ENCODE measurements around the gene EFCAB5. TPM values are rescaled to one million over a fixed set of nuclear protein-coding genes. Genes with fewer than 3 reads are reported as not detected.

EFCAB5 gene
- polyA plus RNA-seq, 1 of the 3 experiments (the other 2 are of a cell fraction): 0.05 TPM

DNA sequence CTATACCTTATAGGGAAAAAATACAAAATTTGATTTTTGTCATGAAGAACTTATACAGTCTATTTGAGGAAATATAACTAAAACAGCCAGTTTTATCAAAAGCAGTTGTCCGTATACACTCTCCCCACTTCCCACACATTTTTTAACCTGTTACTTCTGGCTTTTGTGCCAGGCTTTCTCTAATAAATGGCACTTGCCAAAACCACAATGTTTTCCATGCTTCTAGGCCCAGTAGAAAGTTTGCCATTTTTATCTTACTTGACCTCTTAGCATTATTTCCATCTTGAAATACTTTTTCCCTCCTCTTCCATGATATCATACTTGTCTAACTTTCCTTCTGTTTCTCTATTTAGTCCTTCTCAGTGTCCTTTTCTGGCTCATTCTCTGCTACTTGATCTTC is 38.8 kb downstream of the EFCAB5 start:
- ChIA-PET CTCF (no interaction called here), POLR2A (no interaction called here)
- 83% methylated on average over 1 of the region's 1 CpG for WGBS (ENCODE audit: low lambda C conversion rate)
- no peak overlapping the region for H3K9ac ChIP-seq
- no peak overlapping the region for H3K4me2 ChIP-seq
- H4K20me1 ChIP-seq (ENCODE audit: insufficient read depth): no peaks in the 10 kb centered on the region
- no peaks in the 10 kb centered on the region for H3K27me3 ChIP-seq (ENCODE audit: insufficient read depth)
- no peak overlapping the region for H2AFZ ChIP-seq (ENCODE audit: low read depth)
- no peak overlapping the region for H3K4me3 ChIP-seq (ENCODE audit: low read depth in 2 of 2, low read length in 1 of 2)
- peaks cover 4% of the 10 kb centered on the region for H3F3A ChIP-seq (replicated peaks; ENCODE audit: insufficient read depth)
- H3K9me3 ChIP-seq: no peaks in the 10 kb centered on the region
- H3K27ac ChIP-seq (ENCODE audit: low read depth in 2 of 2, low read length in 1 of 2): no peak overlapping the region
- TF ChIP-seq CHD2 (IDR thresholded peaks at IDR 0.05; ENCODE audit: low read length, partially characterized antibody) (no peak), NFIC (IDR thresholded peaks at IDR 0.05; ENCODE audit: borderline replicate concordance) (no peak), RCOR1 (IDR thresholded peaks at IDR 0.05; ENCODE audit: low read length) (no peak), EZH2phosphoT487 (IDR thresholded peaks at IDR 0.05; ENCODE audit: borderline replicate concordance, low read depth) (no peak), JUND (IDR thresholded peaks at IDR 0.05) (no peak), EP300 (IDR thresholded peaks at IDR 0.05; ENCODE audit: borderline replicate concordance in 1 of 2, low read depth in 1 of 2, low read length in 1 of 2) (no peak)
- TF ChIP-seq, protein P1, sequence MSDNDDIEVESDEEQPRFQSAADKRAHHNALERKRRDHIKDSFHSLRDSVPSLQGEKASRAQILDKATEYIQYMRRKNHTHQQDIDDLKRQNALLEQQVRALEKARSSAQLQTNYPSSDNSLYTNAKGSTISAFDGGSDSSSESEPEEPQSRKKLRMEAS (IDR thresholded peaks at IDR 0.05; ENCODE audit: low read depth): no peak
- H3K9me2 ChIP-seq: no peaks in the 10 kb centered on the region
- H3K4me1 ChIP-seq (ENCODE audit: control insufficient read depth in 1 of 2, insufficient read depth in 2 of 2, low read depth in 1 of 2, low read length in 1 of 2): peaks cover 0 to 3% of the 10 kb centered on the region in 2 experiments; a peak in 1 of 4 replicates
- no peak for DNase-seq
- H3K36me3 ChIP-seq (replicated peaks in 1 of 2; ENCODE audit: control insufficient read depth in 1 of 2, insufficient read depth in 2 of 2, low read length in 1 of 2): no peaks in the 10 kb centered on the region
- H3K79me2 ChIP-seq (ENCODE audit: insufficient read depth): no peaks in the 10 kb centered on the region

DNA sequence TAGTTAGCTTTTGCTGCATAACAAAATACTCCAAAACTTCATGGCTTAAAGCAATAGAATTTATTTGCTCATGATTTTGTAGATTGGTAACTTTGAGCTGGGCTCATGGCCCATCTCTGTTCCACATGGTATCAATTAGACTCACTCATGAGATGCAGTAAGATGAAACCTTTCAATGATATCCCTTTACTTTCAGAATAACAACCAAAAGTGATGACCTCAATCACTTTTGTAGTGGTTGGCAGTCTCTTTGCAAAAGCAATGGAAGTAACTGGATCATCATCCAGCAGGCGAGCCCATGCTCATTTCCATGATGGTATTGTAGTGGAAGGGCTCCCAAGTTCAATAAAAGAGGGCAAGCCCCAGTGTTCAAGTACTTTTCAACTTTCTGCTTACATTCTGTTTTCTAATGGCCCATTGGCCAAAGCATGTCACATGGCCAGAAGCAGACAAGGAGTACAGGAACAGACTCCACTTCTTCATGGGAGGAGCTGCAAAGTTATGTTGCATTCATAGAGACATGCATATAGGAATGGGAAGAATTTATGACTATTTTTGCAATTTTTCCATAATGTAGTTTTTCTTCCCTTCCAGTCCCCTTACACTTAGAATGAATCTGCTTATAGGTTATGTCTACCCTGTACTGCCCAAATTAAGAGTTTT is 41.7 kb downstream of the EFCAB5 start:
- Histone ChIP-seq H3K27ac (ENCODE audit: low read depth in 2 of 2, low read length in 1 of 2) (no peak overlapping the region), H3K4me1 (ENCODE audit: control insufficient read depth in 1 of 2, insufficient read depth in 2 of 2, low read depth in 1 of 2, low read length in 1 of 2) (peaks cover 0 to 3% of the 10 kb centered on the region in 2 experiments; a peak in 1 of 4 replicates), H3K9ac (no peak overlapping the region), H4K20me1 (ENCODE audit: insufficient read depth) (no peaks in the 10 kb centered on the region), H3K79me2 (ENCODE audit: insufficient read depth) (no peaks in the 10 kb centered on the region), H3K9me2 (no peaks in the 10 kb centered on the region), H3K4me2 (no peak overlapping the region), H3K27me3 (ENCODE audit: insufficient read depth) (no peaks in the 10 kb centered on the region), H2AFZ (ENCODE audit: low read depth) (no peak overlapping the region), H3K4me3 (ENCODE audit: low read depth in 2 of 2, low read length in 1 of 2) (no peak overlapping the region), H3F3A (replicated peaks; ENCODE audit: insufficient read depth) (peaks cover 3% of the 10 kb centered on the region), H3K9me3 (no peaks in the 10 kb centered on the region), H3K36me3 (replicated peaks in 1 of 2; ENCODE audit: control insufficient read depth in 1 of 2, insufficient read depth in 2 of 2, low read length in 1 of 2) (no peaks in the 10 kb centered on the region)
- POLR2A ChIA-PET: no interaction called here
- 22% methylated on average over 1 of the region's 1 CpG for WGBS (ENCODE audit: low lambda C conversion rate)
- TF ChIP-seq NFIC (IDR thresholded peaks at IDR 0.05; ENCODE audit: borderline replicate concordance) (no peak), GABPA (IDR thresholded peaks at IDR 0.05; ENCODE audit: low read depth) (no peak), MEF2A (IDR thresholded peaks at IDR 0.05; ENCODE audit: borderline replicate concordance, low read depth) (no peak), TCF12 (IDR thresholded peaks at IDR 0.05) (no peak), EP300 (IDR thresholded peaks at IDR 0.05; ENCODE audit: borderline replicate concordance in 1 of 2, low read depth in 1 of 2, low read length in 1 of 2) (no peak), FOXJ3 (CRISPR knock-in tag; IDR thresholded peaks at IDR 0.05) (no peak), RFX5 (IDR thresholded peaks at IDR 0.05; ENCODE audit: low read length) (no peak)
- TF ChIP-seq, protein P2, sequence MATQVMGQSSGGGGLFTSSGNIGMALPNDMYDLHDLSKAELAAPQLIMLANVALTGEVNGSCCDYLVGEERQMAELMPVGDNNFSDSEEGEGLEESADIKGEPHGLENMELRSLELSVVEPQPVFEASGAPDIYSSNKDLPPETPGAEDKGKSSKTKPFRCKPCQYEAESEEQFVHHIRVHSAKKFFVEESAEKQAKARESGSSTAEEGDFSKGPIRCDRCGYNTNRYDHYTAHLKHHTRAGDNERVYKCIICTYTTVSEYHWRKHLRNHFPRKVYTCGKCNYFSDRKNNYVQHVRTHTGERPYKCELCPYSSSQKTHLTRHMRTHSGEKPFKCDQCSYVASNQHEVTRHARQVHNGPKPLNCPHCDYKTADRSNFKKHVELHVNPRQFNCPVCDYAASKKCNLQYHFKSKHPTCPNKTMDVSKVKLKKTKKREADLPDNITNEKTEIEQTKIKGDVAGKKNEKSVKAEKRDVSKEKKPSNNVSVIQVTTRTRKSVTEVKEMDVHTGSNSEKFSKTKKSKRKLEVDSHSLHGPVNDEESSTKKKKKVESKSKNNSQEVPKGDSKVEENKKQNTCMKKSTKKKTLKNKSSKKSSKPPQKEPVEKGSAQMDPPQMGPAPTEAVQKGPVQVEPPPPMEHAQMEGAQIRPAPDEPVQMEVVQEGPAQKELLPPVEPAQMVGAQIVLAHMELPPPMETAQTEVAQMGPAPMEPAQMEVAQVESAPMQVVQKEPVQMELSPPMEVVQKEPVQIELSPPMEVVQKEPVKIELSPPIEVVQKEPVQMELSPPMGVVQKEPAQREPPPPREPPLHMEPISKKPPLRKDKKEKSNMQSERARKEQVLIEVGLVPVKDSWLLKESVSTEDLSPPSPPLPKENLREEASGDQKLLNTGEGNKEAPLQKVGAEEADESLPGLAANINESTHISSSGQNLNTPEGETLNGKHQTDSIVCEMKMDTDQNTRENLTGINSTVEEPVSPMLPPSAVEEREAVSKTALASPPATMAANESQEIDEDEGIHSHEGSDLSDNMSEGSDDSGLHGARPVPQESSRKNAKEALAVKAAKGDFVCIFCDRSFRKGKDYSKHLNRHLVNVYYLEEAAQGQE (IDR thresholded peaks at IDR 0.05; ENCODE audit: low read depth, low read length): no peak
- TF ChIP-seq, protein P3, sequence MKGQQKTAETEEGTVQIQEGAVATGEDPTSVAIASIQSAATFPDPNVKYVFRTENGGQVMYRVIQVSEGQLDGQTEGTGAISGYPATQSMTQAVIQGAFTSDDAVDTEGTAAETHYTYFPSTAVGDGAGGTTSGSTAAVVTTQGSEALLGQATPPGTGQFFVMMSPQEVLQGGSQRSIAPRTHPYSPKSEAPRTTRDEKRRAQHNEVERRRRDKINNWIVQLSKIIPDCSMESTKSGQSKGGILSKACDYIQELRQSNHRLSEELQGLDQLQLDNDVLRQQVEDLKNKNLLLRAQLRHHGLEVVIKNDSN (IDR thresholded peaks at IDR 0.05; ENCODE audit: borderline replicate concordance, low read depth): no peak
- DNase-seq: no peak
- CTCF ChIA-PET: interaction anchor here (1.6 kb wide), 2 partner anchors 25 to 38 kb away, joined by 4 read pairs; no protein-coding TSS in a partner anchor
